ENCODE results near the gene TMOD2. TPM values are rescaled to one million over a fixed set of nuclear protein-coding genes. Genes with fewer than 3 reads are reported as not detected.
A peak's percentile ranks its signal among the peaks of the same experiment; 100 is the strongest.

The TMOD2 gene
- under 1 TPM; 0.18 to 0.27 (median 0.23) TPM for polyA plus RNA-seq

- Mint-ChIP-seq H3K4me3 (peak within 1 kb of the TSS; percentile 81 to 87 (median 84)), H3K9me3 (no peaks in the 10 kb centered on the region), H3K36me3 (peaks cover 0 to 3% (median 0%) of the 10 kb centered on the region in 3 donors), H3K27ac (no peak within 1 kb of the TSS), H3K27me3 (ENCODE audit: low read depth in 3 of 3) (peaks cover 9 to 19% (median 14%) of the 10 kb centered on the region in 3 donors), H3K4me1 (peaks cover 12 to 21% of the 10 kb centered on the region in 2 donors)
- DNase-seq, result peak in 1 of 3 donors; percentile 21
These were observed at the start of gene TMOD2 for GRCh38 chr15:51750792-51751696. Gene TMOD2, plus strand, starts transcription at chr15:51751597. Its CDS starts 14,845 bp downstream, at chr15:51766442.

GRCh38 chr15:51702710-51703109 lies 48.7 kb upstream of the TMOD2 start:
- peaks cover 0 to 5% (median 2%) of the 10 kb centered on the region in 3 donors for H3K27me3 Mint-ChIP-seq (ENCODE audit: low read depth in 3 of 3)
- H3K27ac Mint-ChIP-seq, result no peak overlapping the region
- no peaks in the 10 kb centered on the region for H3K9me3 Mint-ChIP-seq
- DNase-seq, result no peak
- H3K36me3 Mint-ChIP-seq, result no peaks in the 10 kb centered on the region
- H3K4me3 Mint-ChIP-seq, result no peak overlapping the region
- H3K4me1 Mint-ChIP-seq, result no peaks in the 10 kb centered on the region

GRCh38 chr15:51706291-51706690 lies 45.1 kb upstream of the TMOD2 start:
- Mint-ChIP-seq H3K36me3 (peaks cover 0 to 3% (median 0%) of the 10 kb centered on the region in 3 donors), H3K4me1 (no peaks in the 10 kb centered on the region), H3K27ac (no peak overlapping the region), H3K4me3 (no peak overlapping the region), H3K9me3 (no peaks in the 10 kb centered on the region), H3K27me3 (ENCODE audit: low read depth in 3 of 3) (peaks cover 0 to 3% (median 2%) of the 10 kb centered on the region in 3 donors)
- DNase-seq, result no peak

GRCh38 chr15:51706926-51707608 lies 44.3 kb upstream of the TMOD2 start:
- DNase-seq, result no peak
- Mint-ChIP-seq H3K27ac (no peak overlapping the region), H3K4me1 (no peaks in the 10 kb centered on the region), H3K9me3 (no peaks in the 10 kb centered on the region), H3K27me3 (ENCODE audit: low read depth in 3 of 3) (peaks cover 0 to 2% (median 0%) of the 10 kb centered on the region in 3 donors), H3K4me3 (no peak overlapping the region), H3K36me3 (peaks cover 0 to 3% (median 0%) of the 10 kb centered on the region in 3 donors)

- Mint-ChIP-seq H3K36me3 (peaks cover 0 to 3% (median 3%) of the 10 kb centered on the region in 3 donors), H3K27me3 (ENCODE audit: low read depth in 3 of 3) (peaks cover 0 to 2% (median 0%) of the 10 kb centered on the region in 3 donors), H3K9me3 (no peaks in the 10 kb centered on the region), H3K27ac (no peak overlapping the region), H3K4me3 (no peak overlapping the region), H3K4me1 (no peaks in the 10 kb centered on the region)
- no peak for DNase-seq
These were observed 43.4 kb upstream of the TMOD2 start for GRCh38 chr15:51708013-51708412.

- no peaks in the 10 kb centered on the region for H3K4me1 Mint-ChIP-seq
- peaks cover 0 to 5% (median 3%) of the 10 kb centered on the region in 3 donors for H3K36me3 Mint-ChIP-seq
- no peak overlapping the region for H3K27ac Mint-ChIP-seq
- H3K9me3 Mint-ChIP-seq, result no peaks in the 10 kb centered on the region
- no peak for DNase-seq
- no peak overlapping the region for H3K4me3 Mint-ChIP-seq
- H3K27me3 Mint-ChIP-seq (ENCODE audit: low read depth in 3 of 3), result peaks cover 0 to 2% (median 0%) of the 10 kb centered on the region in 3 donors
These were observed 42.4 kb upstream of the TMOD2 start for GRCh38 chr15:51709031-51709430.

- Mint-ChIP-seq H3K9me3 (no peaks in the 10 kb centered on the region), H3K27me3 (ENCODE audit: low read depth in 3 of 3) (peaks cover 0 to 2% (median 0%) of the 10 kb centered on the region in 3 donors), H3K36me3 (peaks cover 0 to 9% (median 3%) of the 10 kb centered on the region in 3 donors), H3K4me3 (no peak overlapping the region), H3K4me1 (no peaks in the 10 kb centered on the region), H3K27ac (no peak overlapping the region)
- DNase-seq, result no peak
These were observed 37.2 kb upstream of the TMOD2 start for GRCh38 chr15:51714162-51714561.

- no peaks in the 10 kb centered on the region for H3K4me1 Mint-ChIP-seq
- H3K4me3 Mint-ChIP-seq, result no peak overlapping the region
- H3K9me3 Mint-ChIP-seq, result no peaks in the 10 kb centered on the region
- H3K27me3 Mint-ChIP-seq (ENCODE audit: low read depth in 3 of 3), result peaks cover 0 to 1% (median 0%) of the 10 kb centered on the region in 3 donors
- no peak for DNase-seq
- H3K27ac Mint-ChIP-seq, result no peak overlapping the region
- H3K36me3 Mint-ChIP-seq, result peaks cover 0 to 9% (median 3%) of the 10 kb centered on the region in 3 donors
These were observed 36.5 kb upstream of the TMOD2 start for GRCh38 chr15:51714911-51715310.

GRCh38 chr15:51718219-51718618 lies 33.2 kb upstream of the TMOD2 start:
- Mint-ChIP-seq H3K4me1 (no peaks in the 10 kb centered on the region), H3K36me3 (peaks cover 13 to 24% (median 17%) of the 10 kb centered on the region in 3 donors), H3K27ac (peak overlapping the region in 1 of 6 donors; percentile 2), H3K9me3 (no peaks in the 10 kb centered on the region), H3K27me3 (ENCODE audit: low read depth in 3 of 3) (no peaks in the 10 kb centered on the region), H3K4me3 (no peak overlapping the region)
- DNase-seq, result no peak

- Mint-ChIP-seq H3K4me3 (no peak overlapping the region), H3K27ac (peak overlapping the region in 1 of 6 donors; percentile 46), H3K9me3 (no peaks in the 10 kb centered on the region)
These were observed 32.7 kb upstream of the TMOD2 start for GRCh38 chr15:51718746-51719145.

GRCh38 chr15:51720201-51720995 lies 31.0 kb upstream of the TMOD2 start:
- H3K27me3 Mint-ChIP-seq (ENCODE audit: low read depth in 3 of 3), result no peaks in the 10 kb centered on the region
- H3K4me3 Mint-ChIP-seq, result no peak overlapping the region
- peaks cover 13 to 17% of the 10 kb centered on the region in 2 donors for H3K4me1 Mint-ChIP-seq
- DNase-seq, result no peak
- peaks cover 13 to 23% (median 17%) of the 10 kb centered on the region in 3 donors for H3K36me3 Mint-ChIP-seq
- H3K27ac Mint-ChIP-seq, result peak overlapping the region in 2 of 6 donors; percentile 45 to 51
- H3K9me3 Mint-ChIP-seq, result no peaks in the 10 kb centered on the region

More at GRCh38 chr15:51718746-51719145, 32.7 kb upstream of the TMOD2 start:
- Mint-ChIP-seq H3K36me3 (peaks cover 13 to 27% (median 17%) of the 10 kb centered on the region in 3 donors), H3K4me1 (peaks cover 0 to under 1% of the 10 kb centered on the region in 2 donors), H3K27me3 (ENCODE audit: low read depth in 3 of 3) (no peaks in the 10 kb centered on the region)
- no peak for DNase-seq

GRCh38 chr15:51721199-51721960 lies 30.0 kb upstream of the TMOD2 start:
- no peak overlapping the region for H3K4me3 Mint-ChIP-seq
- peaks cover 13 to 23% (median 20%) of the 10 kb centered on the region in 3 donors for H3K36me3 Mint-ChIP-seq
- no peaks in the 10 kb centered on the region for H3K27me3 Mint-ChIP-seq (ENCODE audit: low read depth in 3 of 3)
- H3K4me1 Mint-ChIP-seq, result peaks cover 18 to 27% of the 10 kb centered on the region in 2 donors
- H3K27ac Mint-ChIP-seq, result no peak overlapping the region
- no peaks in the 10 kb centered on the region for H3K9me3 Mint-ChIP-seq
- DNase-seq, result no peak
